ENCODE data around the gene IPPK.
"Not testable (repeated sequence)": the region's sequence is repeated elsewhere in the genome, so short reads cannot be mapped to it uniquely, and the experiment has no call there.

DNA sequence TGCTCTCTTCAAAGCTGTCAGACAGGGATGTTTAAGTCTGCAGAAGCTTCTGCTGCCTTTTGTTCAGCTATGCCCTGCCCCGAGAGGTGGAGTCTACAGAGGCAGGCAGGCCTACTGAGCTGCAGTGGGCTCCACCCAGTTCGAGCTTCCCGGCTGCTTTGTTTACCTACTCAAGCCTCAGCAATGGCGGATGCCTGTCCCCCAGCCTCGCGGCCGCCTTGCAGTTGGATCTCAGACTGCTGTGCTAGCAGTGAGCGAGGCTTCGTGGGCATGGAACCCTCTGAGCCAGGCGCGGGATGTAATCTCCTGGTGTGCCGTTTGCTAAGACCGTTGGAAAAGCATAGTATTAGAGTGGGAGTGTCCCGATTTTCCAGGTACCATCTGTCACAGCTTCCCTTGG, 96.3 kb downstream of the IPPK start:
- TF ChIP-seq, protein P1, sequence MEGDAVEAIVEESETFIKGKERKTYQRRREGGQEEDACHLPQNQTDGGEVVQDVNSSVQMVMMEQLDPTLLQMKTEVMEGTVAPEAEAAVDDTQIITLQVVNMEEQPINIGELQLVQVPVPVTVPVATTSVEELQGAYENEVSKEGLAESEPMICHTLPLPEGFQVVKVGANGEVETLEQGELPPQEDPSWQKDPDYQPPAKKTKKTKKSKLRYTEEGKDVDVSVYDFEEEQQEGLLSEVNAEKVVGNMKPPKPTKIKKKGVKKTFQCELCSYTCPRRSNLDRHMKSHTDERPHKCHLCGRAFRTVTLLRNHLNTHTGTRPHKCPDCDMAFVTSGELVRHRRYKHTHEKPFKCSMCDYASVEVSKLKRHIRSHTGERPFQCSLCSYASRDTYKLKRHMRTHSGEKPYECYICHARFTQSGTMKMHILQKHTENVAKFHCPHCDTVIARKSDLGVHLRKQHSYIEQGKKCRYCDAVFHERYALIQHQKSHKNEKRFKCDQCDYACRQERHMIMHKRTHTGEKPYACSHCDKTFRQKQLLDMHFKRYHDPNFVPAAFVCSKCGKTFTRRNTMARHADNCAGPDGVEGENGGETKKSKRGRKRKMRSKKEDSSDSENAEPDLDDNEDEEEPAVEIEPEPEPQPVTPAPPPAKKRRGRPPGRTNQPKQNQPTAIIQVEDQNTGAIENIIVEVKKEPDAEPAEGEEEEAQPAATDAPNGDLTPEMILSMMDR (IDR thresholded peaks at IDR 0.05; ENCODE audit: borderline replicate concordance, extremely low read depth, low read length, poor library complexity, severe bottlenecking): not testable (repeated sequence)
- not testable (repeated sequence) for TF ChIP-seq EZH2 (IDR thresholded peaks at IDR 0.05; ENCODE audit: borderline replicate concordance, low read depth, low read length, severe bottlenecking)
